SU-DHL-6 (cell line): ENCODE results near the gene FAM110D.
A peak's percentile ranks its signal among the peaks of the same experiment; 100 is the strongest.

Experiments
- H2AFZ ChIP-seq: fragments of 200-600 bp; sonication (generic); 2 replicates; pipeline ENCODE4 v1.6.1; 2014; ENCODE audit warnings: low read depth, mild to moderate bottlenecking, moderate library complexity, mixed read lengths, antibody characterized with exemption, low read length; ENCODE audit not compliant: severe bottlenecking
- H3F3A ChIP-seq: fragments of 200-600 bp; shearing (Covaris generic); 2 replicates; pipeline ENCODE4 v1.6.0; 2016; ENCODE audit warnings: antibody characterized with exemption, mild to moderate bottlenecking; ENCODE audit not compliant: insufficient read depth
- H3K27ac ChIP-seq: fragments of 200-600 bp; sonication (generic); 2 replicates; pipeline ENCODE4 v1.5.1; 2016; ENCODE audit warnings: low read depth, mild to moderate bottlenecking, low read length, moderate library complexity, mixed read lengths
- H3K27me3 ChIP-seq: fragments of 200-600 bp; sonication (generic), shearing (Covaris generic); 2 replicates; pipeline ENCODE4 v1.6.0; 2014; ENCODE audit warnings: mild to moderate bottlenecking, low read length
- H3K36me3 ChIP-seq: fragments of 200-600 bp; sonication (generic); 2 replicates; pipeline ENCODE4 v1.6.1; 2014; ENCODE audit warnings: mild to moderate bottlenecking, low read length, mixed read lengths
- H3K4me2 ChIP-seq: fragments of 300-600, 200-600 bp; shearing (Covaris generic), sonication (generic); 2 replicates; pipeline ENCODE4 v1.6.0; 2014; ENCODE audit warnings: low read length, low read depth, mild to moderate bottlenecking; ENCODE audit not compliant: poor library complexity, severe bottlenecking
- H3K4me3 ChIP-seq: fragments of 200-600 bp; sonication (generic); 2 replicates; pipeline ENCODE4 v1.5.1; 2014; ENCODE audit warnings: antibody characterized with exemption, low read length, mild to moderate bottlenecking, mixed read lengths; ENCODE audit not compliant: insufficient read depth, poor library complexity, severe bottlenecking
- H3K79me2 ChIP-seq: fragments of 200-600 bp; sonication (generic); 2 replicates; pipeline ENCODE4 v1.6.1; 2014; ENCODE audit warnings: mild to moderate bottlenecking, low read length, moderate library complexity; ENCODE audit not compliant: insufficient read depth
- H3K9ac ChIP-seq: fragments of 200-600 bp; sonication (generic); 2 replicates; pipeline ENCODE4 v1.7.0; 2014; ENCODE audit warnings: mild to moderate bottlenecking, low read length
- H3K9me2 ChIP-seq: fragments of 200-600 bp; sonication (generic); replicated peaks from 2 replicates; pipeline ENCODE4 v1.6.1; 2014; ENCODE audit warnings: low read length; ENCODE audit not compliant: insufficient read depth
- H3K9me3 ChIP-seq: fragments of 200-600 bp; sonication (generic); 2 replicates; pipeline ENCODE4 v1.6.1; 2014; ENCODE audit warnings: low read length, mixed read lengths; ENCODE audit not compliant: insufficient read depth
- H4K20me1 ChIP-seq: fragments of 200-600 bp; sonication (generic); 2 replicates; pipeline ENCODE4 v1.6.1; 2014; ENCODE audit warnings: low read depth, mild to moderate bottlenecking, antibody characterized with exemption, low read length, moderate library complexity, mixed read lengths
- CTCF ChIP-seq: fragments of 200-600 bp; sonication (generic); IDR thresholded peaks from one replicate; pipeline ENCODE4 v1.5.1; 2017; ENCODE audit warnings: antibody characterized with exemption, mild to moderate bottlenecking, low read length, moderate library complexity; ENCODE audit not compliant: insufficient read depth, poor library complexity, severe bottlenecking
- EZH2phosphoT487 ChIP-seq: fragments of 200-600 bp; sonication (generic), shearing (Covaris generic); conservative IDR thresholded peaks from 2 replicates; pipeline ENCODE4 v1.6.1; 2018; ENCODE audit warnings: mild to moderate bottlenecking, antibody characterized with exemption, low read length, moderate library complexity, mixed read lengths

The FAM110D gene

GRCh38 chr1:26111530-26112406 lies 47.1 kb upstream of the FAM110D start, which contains the start of gene PDIK1L:
PDIK1L (plus strand) TSS chr1:26111824; CDS start chr1:26114309, 2,485 bp downstream.
- Histone ChIP-seq H3K9me3 (no peaks in the 10 kb centered on the region), H2AFZ (peak within 1 kb of the TSS; percentile 98), H3K36me3 (no peaks in the 10 kb centered on the region; the same call in 1 of the 2 replicates), H3K79me2 (peaks cover 29% of the 10 kb centered on the region), H4K20me1 (no peaks in the 10 kb centered on the region), H3K4me3 (peak within 1 kb of the TSS; percentile 97), H3K9me2 (no peaks in the 10 kb centered on the region), H3K9ac (peak within 1 kb of the TSS; percentile 97), H3K4me2 (peak within 1 kb of the TSS; percentile 86), H3K27me3 (no peaks in the 10 kb centered on the region), H3K27ac (peak within 1 kb of the TSS; percentile 84), H3F3A (peaks cover 10% of the 10 kb centered on the region; the same call in 1 of the 2 replicates)
- TF ChIP-seq EZH2phosphoT487 (no peak), CTCF (no peak)

- TF ChIP-seq CTCF (no peak), EZH2phosphoT487 (no peak)
- Histone ChIP-seq H3K9me3 (no peaks in the 10 kb centered on the region), H3K4me2 (peak overlapping the region; percentile 76), H3K36me3 (no peaks in the 10 kb centered on the region; the same call in 1 of the 2 replicates), H3K27me3 (no peaks in the 10 kb centered on the region), H3K4me3 (peak overlapping the region; percentile 97), H4K20me1 (no peaks in the 10 kb centered on the region), H3K9ac (peak overlapping the region; percentile 97), H2AFZ (peak overlapping the region; percentile 97), H3K79me2 (peaks cover 29% of the 10 kb centered on the region), H3K27ac (peak overlapping the region; percentile 84), H3F3A (peaks cover 10% of the 10 kb centered on the region; the same call in 1 of the 2 replicates), H3K9me2 (no peaks in the 10 kb centered on the region)
Measured at GRCh38 chr1:26112407-26112775, 46.5 kb upstream of the FAM110D start.

GRCh38 chr1:26114165-26114927 lies 44.5 kb upstream of the FAM110D start:
- Histone ChIP-seq H3K36me3 (peaks cover 6% of the 10 kb centered on the region; the same call in 1 of the 2 replicates), H3K4me3 (no peak overlapping the region), H3K9me3 (no peaks in the 10 kb centered on the region)

More at GRCh38 chr1:26114165-26114927, 44.5 kb upstream of the FAM110D start:
- no peak overlapping the region for H2AFZ ChIP-seq
- no peak overlapping the region for H3K27ac ChIP-seq
- peaks cover 29% of the 10 kb centered on the region for H3K79me2 ChIP-seq
- peaks cover 10% of the 10 kb centered on the region; the same call in 1 of the 2 replicates for H3F3A ChIP-seq
- H3K4me2 ChIP-seq, result no peak overlapping the region
- H4K20me1 ChIP-seq, result no peaks in the 10 kb centered on the region
- H3K9ac ChIP-seq, result no peak overlapping the region
- no peaks in the 10 kb centered on the region for H3K27me3 ChIP-seq
- TF ChIP-seq EZH2phosphoT487 (no peak), CTCF (no peak)
- H3K9me2 ChIP-seq, result no peaks in the 10 kb centered on the region
